Esophagus muscularis mucosa (tissue), 3 donors: ENCODE data around the gene DISC1.

Source experiments
- POLR2A ChIP-seq: fragments of 450-650 bp; IDR thresholded peaks from one replicate; pipeline ENCODE4 v1.6.1; 2017; ENCODE audit warnings: antibody characterized with exemption, moderate library complexity, mild to moderate bottlenecking, low read depth
- POLR2AphosphoS5 ChIP-seq, 2 donors: sonication (generic); formaldehyde crosslinking; IDR thresholded peaks; one replicate each; pipeline ENCODE4 v1.6.1; 2017; ENCODE audit warnings: antibody characterized with exemption in 2 of 2
- TF ChIP-seq, protein P1 (sequence below), 3 experiments: fragments of 200-600 bp in 2 of 3; fragments of 450-650 bp in 1 of 3; sonication (generic) in 2 of 3; IDR thresholded peaks; one replicate each; pipeline ENCODE4 v1.5.1; 2017 to 2019; ENCODE audit warnings: antibody characterized with exemption in 3 of 3, mild to moderate bottlenecking in 2 of 3, moderate library complexity in 1 of 3

DNA sequence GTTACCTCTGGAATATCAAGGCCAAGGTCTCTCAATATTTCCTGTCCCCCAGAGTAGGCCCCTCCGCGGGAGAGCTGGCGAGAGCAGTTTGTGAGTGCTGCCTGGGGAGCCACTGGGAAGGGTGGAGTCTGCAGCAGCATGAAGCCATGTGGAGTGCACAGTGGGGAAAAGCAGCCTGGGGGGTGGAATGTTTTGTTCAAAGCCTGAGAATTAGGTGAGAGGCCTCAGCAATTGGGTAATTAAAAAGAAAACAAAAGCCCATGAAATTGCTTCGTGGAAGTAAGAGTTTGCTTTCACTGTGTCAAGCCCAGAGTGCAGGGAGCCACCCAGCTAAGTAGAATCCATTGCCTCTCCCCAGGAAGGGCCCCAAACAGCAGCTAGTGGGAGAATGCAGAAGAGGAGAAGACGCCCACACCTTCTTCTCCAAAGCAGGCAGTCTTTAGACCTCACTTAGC lies 30.2 kb upstream of the DISC1 start:
- TF ChIP-seq, protein P1, sequence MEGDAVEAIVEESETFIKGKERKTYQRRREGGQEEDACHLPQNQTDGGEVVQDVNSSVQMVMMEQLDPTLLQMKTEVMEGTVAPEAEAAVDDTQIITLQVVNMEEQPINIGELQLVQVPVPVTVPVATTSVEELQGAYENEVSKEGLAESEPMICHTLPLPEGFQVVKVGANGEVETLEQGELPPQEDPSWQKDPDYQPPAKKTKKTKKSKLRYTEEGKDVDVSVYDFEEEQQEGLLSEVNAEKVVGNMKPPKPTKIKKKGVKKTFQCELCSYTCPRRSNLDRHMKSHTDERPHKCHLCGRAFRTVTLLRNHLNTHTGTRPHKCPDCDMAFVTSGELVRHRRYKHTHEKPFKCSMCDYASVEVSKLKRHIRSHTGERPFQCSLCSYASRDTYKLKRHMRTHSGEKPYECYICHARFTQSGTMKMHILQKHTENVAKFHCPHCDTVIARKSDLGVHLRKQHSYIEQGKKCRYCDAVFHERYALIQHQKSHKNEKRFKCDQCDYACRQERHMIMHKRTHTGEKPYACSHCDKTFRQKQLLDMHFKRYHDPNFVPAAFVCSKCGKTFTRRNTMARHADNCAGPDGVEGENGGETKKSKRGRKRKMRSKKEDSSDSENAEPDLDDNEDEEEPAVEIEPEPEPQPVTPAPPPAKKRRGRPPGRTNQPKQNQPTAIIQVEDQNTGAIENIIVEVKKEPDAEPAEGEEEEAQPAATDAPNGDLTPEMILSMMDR (IDR thresholded peaks at IDR 0.05), result no peak
- no peak for TF ChIP-seq POLR2AphosphoS5 (IDR thresholded peaks at IDR 0.05)
- no peak for TF ChIP-seq POLR2A
